HL-60 (cell line): ENCODE measurements around the gene AFF3.

Source experiments
- DNase-seq, 2 experiments: peaks; one replicate each; pipeline ENCODE4 v3.0.0-alpha.2; 2010 to 2020; ENCODE audit warnings: low read depth in 1 of 2, low spot score in 1 of 2
- H3K27ac ChIP-seq: fragments of 250-450 bp; sonication (Bioruptor Pico); replicated peaks from 2 replicates; pipeline ENCODE4 v1.5.1; 2020; ENCODE audit warnings: mild to moderate bottlenecking, moderate library complexity
- H3K27me3 ChIP-seq: fragments of 250-450 bp; sonication (Bioruptor Pico); 2 replicates; pipeline ENCODE4 v1.5.1; 2021; ENCODE audit warnings: mild to moderate bottlenecking, moderate library complexity; ENCODE audit not compliant: insufficient read depth, poor library complexity, severe bottlenecking
- H3K4me3 ChIP-seq: replicated peaks from 2 replicates; pipeline ENCODE4 v1.5.1; 2011; ENCODE audit warnings: mild to moderate bottlenecking, control low read depth, low read length; ENCODE audit not compliant: insufficient read depth
- GABPA ChIP-seq: IDR thresholded peaks from 2 replicates; pipeline ENCODE4 v1.6.1; 2012; ENCODE audit warnings: low read depth
- POLR2AphosphoS5 ChIP-seq: IDR thresholded peaks from 2 replicates; pipeline ENCODE4 v1.6.1; 2012; ENCODE audit warnings: low read depth
- SPI1 ChIP-seq: IDR thresholded peaks from 2 replicates; pipeline ENCODE4 v1.6.1; 2012; ENCODE audit warnings: low read depth, mild to moderate bottlenecking, borderline replicate concordance
- TF ChIP-seq, protein P1 (sequence below): IDR thresholded peaks from one replicate; pipeline ENCODE4 v1.5.1; 2011; ENCODE audit warnings: low read length, control low read depth, inconsistent platforms; ENCODE audit not compliant: insufficient read depth
- TF ChIP-seq, protein P2 (sequence below): IDR thresholded peaks from 2 replicates; pipeline ENCODE4 v1.6.1; 2012; ENCODE audit warnings: low read depth; ENCODE audit not compliant: insufficient replicate concordance

The AFF3 gene

DNA sequence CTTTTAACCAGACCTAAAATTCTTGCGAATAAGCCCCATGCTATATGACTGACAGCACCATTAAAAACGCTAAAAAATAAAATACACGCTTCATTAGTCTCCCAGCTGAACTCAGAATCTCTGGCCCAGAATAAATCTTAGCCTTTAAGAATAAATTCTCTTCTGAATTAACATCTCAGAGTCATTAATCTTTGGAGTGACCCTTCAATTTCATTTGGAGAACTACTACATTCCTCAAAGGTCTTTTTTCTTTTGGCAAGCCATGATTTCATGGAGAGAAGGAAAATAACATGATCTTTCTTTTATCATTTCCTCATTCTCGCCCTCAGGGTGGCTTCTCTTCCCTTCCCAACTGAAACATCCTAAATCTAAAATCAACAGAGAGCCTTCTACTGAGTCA is 259.0 kb downstream of the AFF3 start:
- no peak overlapping the region for H3K27ac ChIP-seq
- TF ChIP-seq SPI1 (no peak), POLR2AphosphoS5 (no peak), GABPA (no peak)
- TF ChIP-seq, protein P1, sequence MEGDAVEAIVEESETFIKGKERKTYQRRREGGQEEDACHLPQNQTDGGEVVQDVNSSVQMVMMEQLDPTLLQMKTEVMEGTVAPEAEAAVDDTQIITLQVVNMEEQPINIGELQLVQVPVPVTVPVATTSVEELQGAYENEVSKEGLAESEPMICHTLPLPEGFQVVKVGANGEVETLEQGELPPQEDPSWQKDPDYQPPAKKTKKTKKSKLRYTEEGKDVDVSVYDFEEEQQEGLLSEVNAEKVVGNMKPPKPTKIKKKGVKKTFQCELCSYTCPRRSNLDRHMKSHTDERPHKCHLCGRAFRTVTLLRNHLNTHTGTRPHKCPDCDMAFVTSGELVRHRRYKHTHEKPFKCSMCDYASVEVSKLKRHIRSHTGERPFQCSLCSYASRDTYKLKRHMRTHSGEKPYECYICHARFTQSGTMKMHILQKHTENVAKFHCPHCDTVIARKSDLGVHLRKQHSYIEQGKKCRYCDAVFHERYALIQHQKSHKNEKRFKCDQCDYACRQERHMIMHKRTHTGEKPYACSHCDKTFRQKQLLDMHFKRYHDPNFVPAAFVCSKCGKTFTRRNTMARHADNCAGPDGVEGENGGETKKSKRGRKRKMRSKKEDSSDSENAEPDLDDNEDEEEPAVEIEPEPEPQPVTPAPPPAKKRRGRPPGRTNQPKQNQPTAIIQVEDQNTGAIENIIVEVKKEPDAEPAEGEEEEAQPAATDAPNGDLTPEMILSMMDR = no peak
- TF ChIP-seq, protein P2, sequence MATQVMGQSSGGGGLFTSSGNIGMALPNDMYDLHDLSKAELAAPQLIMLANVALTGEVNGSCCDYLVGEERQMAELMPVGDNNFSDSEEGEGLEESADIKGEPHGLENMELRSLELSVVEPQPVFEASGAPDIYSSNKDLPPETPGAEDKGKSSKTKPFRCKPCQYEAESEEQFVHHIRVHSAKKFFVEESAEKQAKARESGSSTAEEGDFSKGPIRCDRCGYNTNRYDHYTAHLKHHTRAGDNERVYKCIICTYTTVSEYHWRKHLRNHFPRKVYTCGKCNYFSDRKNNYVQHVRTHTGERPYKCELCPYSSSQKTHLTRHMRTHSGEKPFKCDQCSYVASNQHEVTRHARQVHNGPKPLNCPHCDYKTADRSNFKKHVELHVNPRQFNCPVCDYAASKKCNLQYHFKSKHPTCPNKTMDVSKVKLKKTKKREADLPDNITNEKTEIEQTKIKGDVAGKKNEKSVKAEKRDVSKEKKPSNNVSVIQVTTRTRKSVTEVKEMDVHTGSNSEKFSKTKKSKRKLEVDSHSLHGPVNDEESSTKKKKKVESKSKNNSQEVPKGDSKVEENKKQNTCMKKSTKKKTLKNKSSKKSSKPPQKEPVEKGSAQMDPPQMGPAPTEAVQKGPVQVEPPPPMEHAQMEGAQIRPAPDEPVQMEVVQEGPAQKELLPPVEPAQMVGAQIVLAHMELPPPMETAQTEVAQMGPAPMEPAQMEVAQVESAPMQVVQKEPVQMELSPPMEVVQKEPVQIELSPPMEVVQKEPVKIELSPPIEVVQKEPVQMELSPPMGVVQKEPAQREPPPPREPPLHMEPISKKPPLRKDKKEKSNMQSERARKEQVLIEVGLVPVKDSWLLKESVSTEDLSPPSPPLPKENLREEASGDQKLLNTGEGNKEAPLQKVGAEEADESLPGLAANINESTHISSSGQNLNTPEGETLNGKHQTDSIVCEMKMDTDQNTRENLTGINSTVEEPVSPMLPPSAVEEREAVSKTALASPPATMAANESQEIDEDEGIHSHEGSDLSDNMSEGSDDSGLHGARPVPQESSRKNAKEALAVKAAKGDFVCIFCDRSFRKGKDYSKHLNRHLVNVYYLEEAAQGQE = no peak
- peaks cover 2% of the 10 kb centered on the region for H3K27me3 ChIP-seq
- H3K4me3 ChIP-seq = no peak overlapping the region
- DNase-seq = no peak

DNA sequence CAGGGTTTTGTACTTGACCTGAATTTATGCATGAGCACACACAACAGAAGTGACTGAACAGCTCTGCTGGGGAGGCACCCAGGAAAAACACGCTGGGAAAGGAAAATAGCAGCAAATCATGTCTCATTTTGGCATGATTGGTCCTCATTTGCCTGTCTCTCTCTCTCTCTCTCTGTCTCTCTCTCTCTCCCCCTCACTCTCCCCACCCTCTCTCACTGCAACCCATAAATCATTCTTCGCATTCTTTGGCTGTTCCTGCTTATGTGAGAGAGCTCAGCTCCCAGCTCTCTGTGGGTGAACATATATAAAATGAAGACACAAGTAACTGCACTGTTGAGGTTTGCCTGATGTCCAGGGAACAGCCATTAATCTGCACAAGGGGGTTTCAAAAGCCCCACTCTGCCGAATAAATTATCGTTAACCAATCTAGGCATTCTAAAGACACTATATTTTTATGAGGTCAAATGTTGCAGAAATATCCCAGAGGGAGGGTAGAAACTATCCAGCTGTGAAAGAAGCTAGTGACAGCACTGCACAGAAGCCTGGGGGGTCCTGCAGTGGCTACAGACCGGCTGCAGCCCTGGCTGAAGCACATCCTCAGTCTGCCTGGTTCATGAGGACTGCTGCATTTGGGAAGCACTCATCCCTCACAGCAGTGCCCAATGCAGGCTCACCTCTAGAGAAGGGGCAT is 260.3 kb downstream of the AFF3 start:
- no peak overlapping the region for H3K4me3 ChIP-seq
- H3K27ac ChIP-seq = no peak overlapping the region
- TF ChIP-seq, protein P1 = no peak
- TF ChIP-seq SPI1 (no peak), GABPA (no peak), POLR2AphosphoS5 (no peak)
- TF ChIP-seq, protein P2 = no peak
- H3K27me3 ChIP-seq = peaks cover 2% of the 10 kb centered on the region
- DNase-seq = no peak

DNA sequence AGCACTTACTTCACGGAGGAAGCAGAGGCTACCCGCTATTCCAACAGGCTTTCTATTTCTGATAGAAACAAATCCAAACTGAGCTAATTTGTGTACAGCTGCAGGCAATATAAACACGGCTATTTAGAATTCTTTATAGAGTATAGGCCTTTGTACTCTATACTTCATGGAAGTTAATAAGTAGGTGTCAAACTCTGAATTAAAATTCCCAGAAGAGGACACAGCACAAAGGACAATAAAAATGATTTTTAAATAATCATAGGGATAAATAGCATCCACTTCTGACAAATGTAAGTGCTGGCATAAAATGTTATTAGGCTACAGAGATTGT is 261.5 kb downstream of the AFF3 start:
- no peak for TF ChIP-seq SPI1
- no peak for TF ChIP-seq GABPA
- no peak for DNase-seq
- Histone ChIP-seq H3K27ac (no peak overlapping the region), H3K4me3 (no peak overlapping the region), H3K27me3 (peaks cover 2% of the 10 kb centered on the region)

DNA sequence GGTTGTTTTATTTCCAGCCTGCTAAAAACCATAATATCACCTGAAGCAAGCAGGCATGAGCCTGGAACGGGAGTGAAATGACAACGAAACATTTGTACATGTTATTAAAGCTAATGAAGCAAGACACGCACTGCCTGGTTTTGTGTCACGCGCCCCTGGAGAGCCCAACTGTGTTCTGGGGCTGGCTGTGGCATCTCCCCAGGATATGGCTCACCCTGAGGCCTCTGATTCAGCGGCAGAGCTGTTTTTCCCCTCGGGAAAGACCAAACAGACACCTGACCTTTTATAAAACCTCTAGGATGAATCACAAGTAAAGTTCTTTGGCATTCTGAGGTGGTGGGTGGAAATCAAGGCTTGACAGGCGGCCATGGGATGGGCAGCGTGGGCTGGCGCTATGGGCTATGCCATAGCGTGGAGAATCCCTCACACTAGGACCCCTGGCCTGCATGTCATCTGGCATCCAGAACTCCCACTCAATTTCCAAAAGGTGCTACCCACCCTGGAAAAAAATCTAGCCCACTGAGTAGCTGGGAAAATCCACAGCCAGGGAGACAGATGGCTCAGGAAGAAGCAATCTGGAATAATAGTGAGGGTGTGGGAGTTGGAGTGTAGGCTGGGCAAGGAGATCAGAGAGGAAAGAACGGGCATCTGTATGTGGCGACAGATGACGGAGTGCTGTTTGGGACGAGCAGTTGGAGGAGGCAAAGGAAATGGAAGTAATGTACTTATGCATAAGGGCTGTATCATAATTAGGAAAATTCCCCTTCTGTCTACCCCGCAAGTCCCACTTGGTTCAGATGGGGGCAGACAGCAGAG is 262.0 kb downstream of the AFF3 start:
- Histone ChIP-seq H3K4me3 (no peak overlapping the region), H3K27me3 (peaks cover 2% of the 10 kb centered on the region), H3K27ac (no peak overlapping the region)
- DNase-seq = no peak
- TF ChIP-seq, protein P2 = no peak
